Nephron progenitor cell (in vitro differentiated cells): ENCODE measurements around the gene SCRT2.
A peak's percentile ranks its signal among the peaks of the same experiment; 100 is the strongest.

ENCODE experiments used
- DNase-seq: peaks from one replicate; pipeline ENCODE4 v3.0.0; 2021
- H3K27ac Mint-ChIP-seq: 2 replicates; pipeline ENCODE4 v1.8.0; 2021; ENCODE audit warnings: mild to moderate bottlenecking, moderate library complexity, mixed read lengths
- H3K27me3 Mint-ChIP-seq: 2 replicates; pipeline ENCODE4 v1.8.0; 2021; ENCODE audit warnings: mild to moderate bottlenecking, low read depth, mixed read lengths; ENCODE audit not compliant: poor library complexity
- H3K36me3 Mint-ChIP-seq: 2 replicates; pipeline ENCODE4 v1.8.0; 2021; ENCODE audit warnings: low read depth, mixed read lengths
- H3K4me1 Mint-ChIP-seq: 2 replicates; pipeline ENCODE4 v1.8.0; 2021; ENCODE audit warnings: mixed read lengths
- H3K4me3 Mint-ChIP-seq: 2 replicates; pipeline ENCODE4 v1.8.0; 2021; ENCODE audit warnings: mild to moderate bottlenecking, moderate library complexity, mixed read lengths
- H3K9me3 Mint-ChIP-seq: 2 replicates; pipeline ENCODE4 v1.8.0; 2021; ENCODE audit warnings: mild to moderate bottlenecking, moderate library complexity, mixed read lengths
- TF ChIP-seq, protein P1 (sequence below): fragments of 200-600 bp; sonication (generic); IDR thresholded peaks from 2 replicates; pipeline ENCODE4 v1.5.0; 2021; ENCODE audit warnings: antibody characterized with exemption

Gene SCRT2

DNA sequence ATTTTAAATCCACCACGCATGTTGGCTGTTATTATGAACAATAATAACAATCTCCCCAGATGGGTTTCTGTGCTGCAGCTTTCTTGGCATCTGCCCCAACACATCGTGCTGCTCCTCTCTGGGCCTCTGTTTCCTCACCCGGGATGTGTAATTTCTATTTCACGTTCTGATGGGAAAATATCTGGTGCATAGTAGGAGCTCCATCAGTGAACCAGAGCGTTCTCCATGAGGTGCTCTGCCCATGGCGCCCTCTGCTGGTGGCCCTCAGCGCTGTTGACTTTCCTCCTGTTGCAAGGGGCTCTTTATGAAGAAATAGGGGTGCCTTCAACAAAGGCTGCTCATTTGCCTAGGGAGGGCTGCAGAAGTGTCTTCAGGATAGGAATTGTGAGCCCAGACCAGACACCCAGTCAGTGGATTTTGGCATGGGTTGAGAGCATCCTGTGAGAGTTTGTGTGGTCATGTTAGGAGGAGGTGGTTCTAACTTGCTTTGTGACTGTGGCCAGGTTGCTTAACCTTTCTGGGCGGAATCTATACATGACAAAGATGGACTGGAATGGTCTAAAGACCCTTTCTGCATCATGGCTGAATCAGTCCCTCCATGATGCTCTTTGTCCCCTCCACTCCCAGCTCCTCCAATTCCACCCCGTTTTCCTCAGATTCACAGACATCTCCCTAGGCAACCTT, 8.1 kb downstream of the SCRT2 start:
- DNase-seq = peak; percentile 80

DNA sequence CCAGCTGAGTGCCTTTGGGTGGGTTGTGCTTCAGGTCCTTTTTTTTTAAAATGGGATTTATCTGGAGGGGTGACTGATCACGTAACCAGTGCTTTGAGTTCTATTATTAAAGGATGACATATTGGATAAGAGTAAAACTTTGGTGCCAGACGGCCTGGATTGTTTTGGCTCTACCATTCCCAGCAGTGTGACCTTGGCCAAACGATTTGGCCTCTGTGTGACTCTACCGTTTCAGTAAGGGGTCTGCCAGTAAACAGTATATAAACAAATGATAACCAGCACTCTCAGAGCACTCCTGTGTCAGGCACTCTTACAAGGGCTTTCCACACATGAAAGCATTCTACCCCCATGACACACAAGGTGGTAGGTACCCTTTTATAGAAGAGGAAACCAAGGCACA, 8.7 kb downstream of the SCRT2 start:
- TF ChIP-seq, protein P1, sequence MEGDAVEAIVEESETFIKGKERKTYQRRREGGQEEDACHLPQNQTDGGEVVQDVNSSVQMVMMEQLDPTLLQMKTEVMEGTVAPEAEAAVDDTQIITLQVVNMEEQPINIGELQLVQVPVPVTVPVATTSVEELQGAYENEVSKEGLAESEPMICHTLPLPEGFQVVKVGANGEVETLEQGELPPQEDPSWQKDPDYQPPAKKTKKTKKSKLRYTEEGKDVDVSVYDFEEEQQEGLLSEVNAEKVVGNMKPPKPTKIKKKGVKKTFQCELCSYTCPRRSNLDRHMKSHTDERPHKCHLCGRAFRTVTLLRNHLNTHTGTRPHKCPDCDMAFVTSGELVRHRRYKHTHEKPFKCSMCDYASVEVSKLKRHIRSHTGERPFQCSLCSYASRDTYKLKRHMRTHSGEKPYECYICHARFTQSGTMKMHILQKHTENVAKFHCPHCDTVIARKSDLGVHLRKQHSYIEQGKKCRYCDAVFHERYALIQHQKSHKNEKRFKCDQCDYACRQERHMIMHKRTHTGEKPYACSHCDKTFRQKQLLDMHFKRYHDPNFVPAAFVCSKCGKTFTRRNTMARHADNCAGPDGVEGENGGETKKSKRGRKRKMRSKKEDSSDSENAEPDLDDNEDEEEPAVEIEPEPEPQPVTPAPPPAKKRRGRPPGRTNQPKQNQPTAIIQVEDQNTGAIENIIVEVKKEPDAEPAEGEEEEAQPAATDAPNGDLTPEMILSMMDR = no peak
- no peaks in the 10 kb centered on the region for H3K9me3 Mint-ChIP-seq
- peaks cover 52% of the 10 kb centered on the region for H3K4me1 Mint-ChIP-seq
- no peak overlapping the region for H3K27ac Mint-ChIP-seq
- no peak for DNase-seq
- H3K36me3 Mint-ChIP-seq = no peaks in the 10 kb centered on the region
- peaks cover 43% of the 10 kb centered on the region for H3K27me3 Mint-ChIP-seq
- no peak overlapping the region for H3K4me3 Mint-ChIP-seq

More for the DNA sequence above, 8.1 kb downstream of the SCRT2 start:
- Mint-ChIP-seq H3K4me1 (peaks cover 52% of the 10 kb centered on the region), H3K9me3 (no peaks in the 10 kb centered on the region), H3K27me3 (peaks cover 49% of the 10 kb centered on the region), H3K36me3 (no peaks in the 10 kb centered on the region), H3K4me3 (no peak overlapping the region), H3K27ac (no peak overlapping the region)
- TF ChIP-seq, protein P1 = peak; percentile 87

GRCh38 chr20:665276-665675, 10.3 kb downstream of the SCRT2 start:
- H3K27me3 Mint-ChIP-seq = peaks cover 30% of the 10 kb centered on the region
- no peaks in the 10 kb centered on the region for H3K9me3 Mint-ChIP-seq
- H3K4me3 Mint-ChIP-seq = no peak overlapping the region
- H3K36me3 Mint-ChIP-seq = no peaks in the 10 kb centered on the region
- no peak overlapping the region for H3K27ac Mint-ChIP-seq
- DNase-seq = no peak
- peaks cover 53% of the 10 kb centered on the region for H3K4me1 Mint-ChIP-seq
- TF ChIP-seq, protein P1 = no peak

GRCh38 chr20:664576-664975, 11.0 kb downstream of the SCRT2 start:
- Mint-ChIP-seq H3K27me3 (peaks cover 30% of the 10 kb centered on the region), H3K4me1 (peaks cover 52% of the 10 kb centered on the region), H3K4me3 (no peak overlapping the region), H3K36me3 (no peaks in the 10 kb centered on the region), H3K27ac (no peak overlapping the region), H3K9me3 (no peaks in the 10 kb centered on the region)
- DNase-seq = no peak
- TF ChIP-seq, protein P1 = no peak

- peaks cover 34% of the 10 kb centered on the region for H3K27me3 Mint-ChIP-seq
- no peak for DNase-seq
- H3K27ac Mint-ChIP-seq = no peak overlapping the region
- TF ChIP-seq, protein P1 = no peak
- no peaks in the 10 kb centered on the region for H3K9me3 Mint-ChIP-seq
- H3K4me3 Mint-ChIP-seq = no peak overlapping the region
- H3K4me1 Mint-ChIP-seq = peaks cover 52% of the 10 kb centered on the region
- H3K36me3 Mint-ChIP-seq = no peaks in the 10 kb centered on the region
Observed at GRCh38 chr20:664151-664550, 11.5 kb downstream of the SCRT2 start.
